ENCODE data around the gene IDH3B.

DNA sequence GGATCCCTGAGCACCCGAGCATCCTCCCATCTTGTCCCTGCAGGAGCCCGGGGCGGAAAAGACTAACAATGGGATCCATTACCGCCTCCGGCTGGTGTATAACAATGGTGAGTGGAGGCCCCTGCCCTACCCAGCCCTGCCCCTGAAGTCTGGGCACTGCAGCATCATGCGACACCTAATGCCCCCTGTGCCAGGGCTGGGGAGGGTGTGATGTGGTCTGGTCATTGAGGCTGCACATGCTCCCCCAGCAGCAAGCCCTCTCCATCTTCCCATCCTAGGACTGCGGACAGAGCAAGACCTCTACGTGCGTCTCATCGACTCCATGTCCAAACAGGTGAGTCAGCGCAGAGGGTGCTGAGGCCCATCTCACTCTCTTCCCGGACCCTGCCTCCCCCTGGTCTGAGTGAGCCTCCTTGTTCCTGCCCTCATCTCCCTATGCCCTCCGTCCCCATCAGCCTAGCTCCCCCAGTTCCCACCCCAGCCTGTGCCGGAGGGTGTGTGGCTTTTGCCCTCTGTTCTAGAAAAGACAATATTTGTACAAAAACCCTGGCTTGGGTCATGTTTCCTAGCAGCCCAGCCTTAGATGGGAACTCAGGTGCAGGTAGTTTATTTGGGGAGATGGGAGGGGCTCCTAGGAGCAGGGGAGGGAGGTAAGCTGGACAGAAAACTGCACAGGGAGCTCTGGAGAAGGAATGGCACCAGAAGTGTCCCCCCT, 42.1 kb upstream of the IDH3B start:
- TF ChIP-seq POLR2A (IDR thresholded peaks at IDR 0.05): no peak
- TF ChIP-seq, protein P1, sequence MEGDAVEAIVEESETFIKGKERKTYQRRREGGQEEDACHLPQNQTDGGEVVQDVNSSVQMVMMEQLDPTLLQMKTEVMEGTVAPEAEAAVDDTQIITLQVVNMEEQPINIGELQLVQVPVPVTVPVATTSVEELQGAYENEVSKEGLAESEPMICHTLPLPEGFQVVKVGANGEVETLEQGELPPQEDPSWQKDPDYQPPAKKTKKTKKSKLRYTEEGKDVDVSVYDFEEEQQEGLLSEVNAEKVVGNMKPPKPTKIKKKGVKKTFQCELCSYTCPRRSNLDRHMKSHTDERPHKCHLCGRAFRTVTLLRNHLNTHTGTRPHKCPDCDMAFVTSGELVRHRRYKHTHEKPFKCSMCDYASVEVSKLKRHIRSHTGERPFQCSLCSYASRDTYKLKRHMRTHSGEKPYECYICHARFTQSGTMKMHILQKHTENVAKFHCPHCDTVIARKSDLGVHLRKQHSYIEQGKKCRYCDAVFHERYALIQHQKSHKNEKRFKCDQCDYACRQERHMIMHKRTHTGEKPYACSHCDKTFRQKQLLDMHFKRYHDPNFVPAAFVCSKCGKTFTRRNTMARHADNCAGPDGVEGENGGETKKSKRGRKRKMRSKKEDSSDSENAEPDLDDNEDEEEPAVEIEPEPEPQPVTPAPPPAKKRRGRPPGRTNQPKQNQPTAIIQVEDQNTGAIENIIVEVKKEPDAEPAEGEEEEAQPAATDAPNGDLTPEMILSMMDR (IDR thresholded peaks at IDR 0.05): no peak
